ENCODE data around the gene RGS7BP.
"Not testable (repeated sequence)": the region's sequence is repeated elsewhere in the genome, so short reads cannot be mapped to it uniquely, and the experiment has no call there.

RGS7BP gene

GRCh38 chr5:64534033-64534432 lies 28.2 kb downstream of the RGS7BP start:
- TF ChIP-seq CTCF (IDR thresholded peaks at IDR 0.05; ENCODE audit: insufficient read depth, low read depth, low read length, missing control alignments) = no peak
- H3K4me3 ChIP-seq (ENCODE audit: low read depth, low read length) = no peak overlapping the region
- DNase-seq (ENCODE audit: low read depth) = no peak

- no peak for DNase-seq (ENCODE audit: low read depth)
- H3K4me3 ChIP-seq (ENCODE audit: low read depth, low read length) = no peak overlapping the region
- TF ChIP-seq CTCF (IDR thresholded peaks at IDR 0.05; ENCODE audit: insufficient read depth, low read depth, low read length, missing control alignments) = no peak
These were observed 52.1 kb downstream of the RGS7BP start for GRCh38 chr5:64557911-64558310.

GRCh38 chr5:64558641-64559040 lies 52.8 kb downstream of the RGS7BP start:
- DNase-seq (ENCODE audit: low read depth); H3K4me3 ChIP-seq (ENCODE audit: low read depth, low read length): not testable (repeated sequence)

- no peak for TF ChIP-seq CTCF (IDR thresholded peaks at IDR 0.05; ENCODE audit: insufficient read depth, low read depth, low read length, missing control alignments)
- H3K4me3 ChIP-seq (ENCODE audit: low read depth, low read length) = no peak overlapping the region
- no peak for DNase-seq (ENCODE audit: low read depth)
These were observed 60.6 kb downstream of the RGS7BP start for GRCh38 chr5:64566310-64566916.

- DNase-seq (ENCODE audit: low read depth) = no peak
- TF ChIP-seq CTCF (IDR thresholded peaks at IDR 0.05; ENCODE audit: insufficient read depth, low read depth, low read length, missing control alignments) = no peak
- no peak overlapping the region for H3K4me3 ChIP-seq (ENCODE audit: low read depth, low read length)
These were observed 64.0 kb downstream of the RGS7BP start for GRCh38 chr5:64569858-64570257.

GRCh38 chr5:64570395-64570996 lies 64.7 kb downstream of the RGS7BP start:
- no peak for TF ChIP-seq CTCF (IDR thresholded peaks at IDR 0.05; ENCODE audit: insufficient read depth, low read depth, low read length, missing control alignments)
- no peak for DNase-seq (ENCODE audit: low read depth)
- H3K4me3 ChIP-seq (ENCODE audit: low read depth, low read length) = no peak overlapping the region

- DNase-seq (ENCODE audit: low read depth) = no peak
- H3K4me3 ChIP-seq (ENCODE audit: low read depth, low read length) = no peak overlapping the region
- TF ChIP-seq CTCF (IDR thresholded peaks at IDR 0.05; ENCODE audit: insufficient read depth, low read depth, low read length, missing control alignments) = no peak
These were observed 69.7 kb downstream of the RGS7BP start for GRCh38 chr5:64575561-64575960.
